GM12891 (cell line): ENCODE measurements around the gene UBE2O.

ENCODE experiments used
- PAX5 ChIP-seq: IDR thresholded peaks from 2 replicates; pipeline ENCODE4 v1.6.1; 2011; ENCODE audit warnings: low read length, moderate library complexity, mild to moderate bottlenecking; ENCODE audit not compliant: insufficient read depth, severe bottlenecking
- POLR2A ChIP-seq: IDR thresholded peaks from 2 replicates; pipeline ENCODE4 v1.6.1; 2011; ENCODE audit warnings: low read depth, low read length, control low read depth
- POLR2AphosphoS5 ChIP-seq: IDR thresholded peaks from 2 replicates; pipeline ENCODE4 v1.6.1; 2011; ENCODE audit warnings: low read depth, low read length, control low read depth
- SPI1 ChIP-seq: IDR thresholded peaks from 2 replicates; pipeline ENCODE4 v1.6.1; 2011; ENCODE audit warnings: low read depth, low read length, control low read depth
- TAF1 ChIP-seq: IDR thresholded peaks from 2 replicates; pipeline ENCODE4 v1.6.1; 2011; ENCODE audit warnings: low read depth, low read length, control low read depth

DNA sequence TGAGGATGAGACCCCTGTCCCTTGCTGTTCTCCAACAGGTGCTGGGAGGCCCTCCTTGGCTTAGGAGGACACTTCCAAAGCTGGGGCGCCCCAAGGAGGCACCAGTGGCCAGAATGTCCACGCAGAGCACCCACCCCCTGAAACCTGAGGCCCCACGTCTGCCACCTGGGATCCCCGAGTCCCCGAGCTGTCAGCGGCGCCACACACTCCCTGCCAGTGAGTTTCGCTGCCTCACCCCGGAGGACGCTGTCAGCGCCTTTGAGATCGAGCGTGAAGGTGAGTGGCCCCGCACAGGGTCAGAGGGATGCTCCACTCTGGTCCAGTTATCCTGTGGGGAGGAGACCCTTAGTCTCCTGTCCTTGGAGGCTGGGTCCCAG lies 15.7 kb upstream of the UBE2O start:
- TF ChIP-seq PAX5 (no peak), POLR2AphosphoS5 (no peak), TAF1 (no peak), POLR2A (no peak), SPI1 (no peak)
